Lower leg skin (tissue), 3 donors: Measurements from ENCODE around the gene ENTREP3.
"Not testable (repeated sequence)": the region's sequence is repeated elsewhere in the genome, so short reads cannot be mapped to it uniquely, and the experiment has no call there.

Experiments
- CTCF ChIP-seq, 3 donors: fragments of 450-650 bp; IDR thresholded peaks; one replicate each; pipeline ENCODE4 v1.5.1; 2016; ENCODE audit warnings: antibody characterized with exemption in 3 of 3, mild to moderate bottlenecking in 3 of 3, moderate library complexity in 2 of 3
- POLR2A ChIP-seq, 2 donors: fragments of 450-650 bp; IDR thresholded peaks; one replicate each; pipeline ENCODE4 v1.6.1; 2016 to 2017; ENCODE audit warnings: antibody characterized with exemption in 2 of 2, mild to moderate bottlenecking in 1 of 2, moderate library complexity in 1 of 2

DNA sequence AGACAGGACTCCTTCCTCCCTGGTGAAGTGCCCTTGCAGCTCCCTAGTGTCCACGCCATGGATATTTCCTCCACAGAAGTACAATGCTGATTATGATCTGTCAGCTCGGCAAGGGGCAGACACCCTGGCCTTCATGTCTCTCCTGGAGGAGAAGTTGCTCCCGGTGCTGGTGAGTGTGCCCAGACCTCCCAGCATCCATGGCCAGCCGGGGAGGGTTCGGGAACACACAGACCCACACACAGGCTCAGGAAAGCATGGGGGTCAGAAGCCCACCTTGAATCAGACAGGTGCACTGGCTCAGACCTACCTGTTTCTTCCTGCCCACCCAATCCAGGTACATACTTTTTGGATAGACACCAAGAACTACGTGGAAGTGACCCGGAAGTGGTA, 43.2 kb downstream of the ENTREP3 start:
- not testable (repeated sequence) for TF ChIP-seq POLR2A, CTCF (IDR thresholded peaks at IDR 0.05)
